NCI-H524 (cell line): ENCODE measurements around the gene LHFPL3.
"Not testable (repeated sequence)": the region's sequence is repeated elsewhere in the genome, so short reads cannot be mapped to it uniquely, and the experiment has no call there.

Source experiments
- DNase-seq, 2 experiments: peaks; one replicate each; lab custom pipeline; 2025; lab: John Stamatoyannopoulos, UW

LHFPL3 gene

GRCh38 chr7:104895522-104896236, 567.3 kb downstream of the LHFPL3 start:
- DNase-seq = no peak

- no peak for DNase-seq
These were observed 570.0 kb downstream of the LHFPL3 start for GRCh38 chr7:104898434-104898833.

- no peak for DNase-seq
These were observed 572.3 kb downstream of the LHFPL3 start for GRCh38 chr7:104900525-104901239.

GRCh38 chr7:104901240-104901619, 572.8 kb downstream of the LHFPL3 start:
- no peak for DNase-seq

GRCh38 chr7:104902183-104902582, 573.8 kb downstream of the LHFPL3 start:
- no peak for DNase-seq

GRCh38 chr7:104903044-104903443, 574.6 kb downstream of the LHFPL3 start:
- DNase-seq = no peak

- DNase-seq = no peak
These were observed 575.4 kb downstream of the LHFPL3 start for GRCh38 chr7:104903846-104904245.

GRCh38 chr7:104906032-104906431, 577.6 kb downstream of the LHFPL3 start:
- DNase-seq = no peak

GRCh38 chr7:104906556-104906955, 578.2 kb downstream of the LHFPL3 start:
- no peak for DNase-seq

GRCh38 chr7:104908636-104909035, 580.2 kb downstream of the LHFPL3 start:
- DNase-seq = no peak

GRCh38 chr7:104909096-104909495, 580.7 kb downstream of the LHFPL3 start:
- no peak for DNase-seq

- no peak for DNase-seq
These were observed 586.0 kb downstream of the LHFPL3 start for GRCh38 chr7:104914421-104914820.

- no peak for DNase-seq
These were observed 593.2 kb downstream of the LHFPL3 start for GRCh38 chr7:104921596-104921995.

- no peak for DNase-seq
These were observed 594.0 kb downstream of the LHFPL3 start for GRCh38 chr7:104922182-104923009.

- peak; percentile 63 to 84 for DNase-seq
These were observed 594.6 kb downstream of the LHFPL3 start for GRCh38 chr7:104923010-104923421.

- DNase-seq = not testable (repeated sequence)
These were observed 597.8 kb downstream of the LHFPL3 start for GRCh38 chr7:104926189-104926588.

GRCh38 chr7:104926601-104927041, 598.2 kb downstream of the LHFPL3 start:
- no peak for DNase-seq

GRCh38 chr7:104927055-104927454, 598.7 kb downstream of the LHFPL3 start:
- peak in 1 of 2 experiments; percentile 3 for DNase-seq

- no peak for DNase-seq
These were observed 600.5 kb downstream of the LHFPL3 start for GRCh38 chr7:104928721-104929400.

GRCh38 chr7:104929921-104930320, 601.5 kb downstream of the LHFPL3 start:
- no peak for DNase-seq

GRCh38 chr7:104931181-104931781, 602.9 kb downstream of the LHFPL3 start:
- DNase-seq = peak in 1 of 2 experiments; percentile 62

- DNase-seq = no peak
These were observed 604.6 kb downstream of the LHFPL3 start for GRCh38 chr7:104933022-104933421.
